Natural killer cell (primary cell): ENCODE results near the gene COX5A. TPM values are rescaled to one million over a fixed set of nuclear protein-coding genes. Genes with fewer than 3 reads are reported as not detected.

Experiments
- ATAC-seq, 3 donors: fragments of 150-1000 bp in 2 of 3; fragments of 200-7000 bp in 1 of 3; cut with Tn5 transposase; 1 replicate in 1 of 3; 2 replicates in 2 of 3; pipeline ENCODE4 v1.10.0; 2021; ENCODE audit warnings: mild to moderate bottlenecking in 2 of 3, moderate library complexity in 2 of 3
- DNase-seq, 2 donors: peaks; one replicate each; pipeline versions ENCODE4 v3.0.0 to v3.0.0-alpha.2; 2013 to 2021; ENCODE audit warnings: mixed read lengths in 1 of 2
- H3K27ac ChIP-seq: one replicate; pipeline ENCODE4 v1.5.1; 2013; ENCODE audit warnings: mild to moderate bottlenecking, low read length
- H3K27me3 ChIP-seq: one replicate; pipeline ENCODE4 v1.6.1; 2013; ENCODE audit warnings: low read length; ENCODE audit not compliant: control insufficient read depth, insufficient read depth
- H3K36me3 ChIP-seq: one replicate; pipeline ENCODE4 v1.6.1; 2013; ENCODE audit warnings: low read length; ENCODE audit not compliant: control insufficient read depth, insufficient read depth
- H3K4me1 ChIP-seq: one replicate; pipeline ENCODE4 v1.6.1; 2013; ENCODE audit warnings: low read length; ENCODE audit not compliant: control insufficient read depth, insufficient read depth
- H3K4me3 ChIP-seq: one replicate; pipeline ENCODE4 v1.5.1; 2013; ENCODE audit warnings: low read length
- H3K9me3 ChIP-seq: one replicate; pipeline ENCODE4 v1.6.1; 2013; ENCODE audit warnings: low read length; ENCODE audit not compliant: control insufficient read depth, insufficient read depth
- H3K27ac Mint-ChIP-seq, 2 donors: one replicate each; pipeline ENCODE4 v1.8.0; 2022; ENCODE audit warnings: mild to moderate bottlenecking in 2 of 2, mixed read lengths in 2 of 2, moderate library complexity in 1 of 2
- H3K27me3 Mint-ChIP-seq, 2 donors: one replicate each; pipeline ENCODE4 v1.8.0; 2022; ENCODE audit warnings: low read depth in 2 of 2, mixed read lengths in 2 of 2
- H3K36me3 Mint-ChIP-seq: one replicate; pipeline ENCODE4 v1.8.0; 2022; ENCODE audit warnings: mixed read lengths
- H3K4me1 Mint-ChIP-seq, 2 donors: one replicate each; pipeline ENCODE4 v1.8.0; 2022; ENCODE audit warnings: mixed read lengths in 2 of 2
- H3K4me3 Mint-ChIP-seq: one replicate; pipeline ENCODE4 v1.8.0; 2022; ENCODE audit warnings: mild to moderate bottlenecking, moderate library complexity, mixed read lengths
- H3K9me3 Mint-ChIP-seq, 2 donors: one replicate each; pipeline ENCODE4 v1.8.0; 2022; ENCODE audit warnings: mixed read lengths in 2 of 2
- CTCF ChIP-seq: fragments of 200-600 bp; IDR thresholded peaks from one replicate; pipeline ENCODE4 v1.8.0; 2022; ENCODE audit warnings: antibody characterized with exemption
- WGBS: methylation state at CpG from one replicate; pipeline ENCODE4 v1.1.7; 2013; ENCODE audit warnings: missing lambda C conversion rate; ENCODE audit not compliant: insufficient coverage; 5-methylcytosine and 5-hydroxymethylcytosine counted together
- intact Hi-C: fragments of 100-400 bp; cut with micrococcal nuclease; formaldehyde crosslinking; loops from one replicate; pipeline ENCODE4 v1.14.2; 2022
- total RNA-seq, 4 donors: library from RNA; stranded (reverse); fragments of 120-200 nt in 1 of 4; gene quantifications; one replicate each; pipeline versions ENCODE4 v1.2.3 to v1.2.4, GENCODE V29; 2013 to 2022

Gene COX5A
- total RNA-seq, 3 donors from 2014 or later (not counting 1 experiment from before 2014, with no cell fraction given): 69.7 to 90.0 (median 76.9) TPM

- Mint-ChIP-seq H3K9me3 (no peaks in the 10 kb centered on the region), H3K27ac (no peak overlapping the region), H3K27me3 (peaks cover 6 to 7% of the 10 kb centered on the region in 2 donors), H3K4me3 (no peak overlapping the region), H3K36me3 (no peaks in the 10 kb centered on the region), H3K4me1 (no peaks in the 10 kb centered on the region)
- WGBS: 97% methylated on average over 5 of the region's 5 CpGs
- ATAC-seq (no peak), DNase-seq (no peak)
- H3K36me3 ChIP-seq: no peaks in the 10 kb centered on the region
- no peaks in the 10 kb centered on the region for H3K27me3 ChIP-seq
- no peak for TF ChIP-seq CTCF
- no peak overlapping the region for H3K27ac ChIP-seq
- H3K4me1 ChIP-seq: no peaks in the 10 kb centered on the region
- H3K9me3 ChIP-seq: no peaks in the 10 kb centered on the region
- H3K4me3 ChIP-seq: no peak overlapping the region
- intact Hi-C loops: no loop called here
Observed at GRCh38 chr15:74967670-74968069, 29.8 kb upstream of the COX5A start.

DNA sequence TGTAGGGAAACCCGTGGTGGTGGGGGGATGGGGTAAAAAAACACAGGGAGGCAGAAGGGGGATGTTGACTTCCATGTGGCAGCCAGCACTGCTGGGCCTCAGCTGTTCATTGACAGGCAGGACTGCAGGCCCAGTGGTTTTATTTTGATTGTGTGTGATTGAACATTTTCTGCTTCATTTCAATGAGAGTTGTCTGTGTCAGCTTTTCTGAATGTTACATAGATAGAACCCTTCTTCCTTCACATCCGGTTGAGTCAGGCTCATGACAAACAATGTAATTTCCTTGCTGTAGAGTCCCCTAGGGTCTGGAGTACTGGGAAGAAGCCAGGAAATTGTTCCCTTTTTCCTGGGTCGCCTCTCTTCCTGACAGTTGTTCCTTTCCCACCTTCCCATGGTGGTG lies 26.9 kb upstream of the COX5A start:
- H3K27me3 Mint-ChIP-seq: peaks cover 30 to 35% of the 10 kb centered on the region in 2 donors
- intact Hi-C loops: no loop called here
- Histone ChIP-seq H3K9me3 (no peaks in the 10 kb centered on the region), H3K4me3 (no peak overlapping the region), H3K27me3 (peaks cover 5% of the 10 kb centered on the region), H3K36me3 (no peaks in the 10 kb centered on the region), H3K27ac (no peak overlapping the region), H3K4me1 (no peaks in the 10 kb centered on the region)
- H3K36me3 Mint-ChIP-seq: no peaks in the 10 kb centered on the region
- H3K4me1 Mint-ChIP-seq: no peaks in the 10 kb centered on the region
- no peak overlapping the region for H3K27ac Mint-ChIP-seq
- H3K9me3 Mint-ChIP-seq: no peaks in the 10 kb centered on the region
- WGBS: 38% methylated on average over 2 of the region's 3 CpGs
- no peak overlapping the region for H3K4me3 Mint-ChIP-seq
- DNase-seq: no peak
- no peak for TF ChIP-seq CTCF
- no peak for ATAC-seq

GRCh38 chr15:74963213-74963612 lies 25.3 kb upstream of the COX5A start:
- peaks cover 15% of the 10 kb centered on the region for H3K27me3 ChIP-seq
- Mint-ChIP-seq H3K4me3 (no peak overlapping the region), H3K27me3 (peaks cover 45 to 50% of the 10 kb centered on the region in 2 donors), H3K36me3 (no peaks in the 10 kb centered on the region), H3K9me3 (no peaks in the 10 kb centered on the region), H3K4me1 (peaks cover 0 to 9% of the 10 kb centered on the region in 2 donors), H3K27ac (no peak overlapping the region)
- no peak overlapping the region for H3K27ac ChIP-seq
- no peaks in the 10 kb centered on the region for H3K9me3 ChIP-seq
- intact Hi-C loops: no loop called here
- H3K4me3 ChIP-seq: no peak overlapping the region
- WGBS: 83% methylated on average over 2 of the region's 4 CpGs
- peaks cover 10% of the 10 kb centered on the region for H3K4me1 ChIP-seq
- no peak for TF ChIP-seq CTCF
- DNase-seq (no peak), ATAC-seq (no peak)
- no peaks in the 10 kb centered on the region for H3K36me3 ChIP-seq

DNA sequence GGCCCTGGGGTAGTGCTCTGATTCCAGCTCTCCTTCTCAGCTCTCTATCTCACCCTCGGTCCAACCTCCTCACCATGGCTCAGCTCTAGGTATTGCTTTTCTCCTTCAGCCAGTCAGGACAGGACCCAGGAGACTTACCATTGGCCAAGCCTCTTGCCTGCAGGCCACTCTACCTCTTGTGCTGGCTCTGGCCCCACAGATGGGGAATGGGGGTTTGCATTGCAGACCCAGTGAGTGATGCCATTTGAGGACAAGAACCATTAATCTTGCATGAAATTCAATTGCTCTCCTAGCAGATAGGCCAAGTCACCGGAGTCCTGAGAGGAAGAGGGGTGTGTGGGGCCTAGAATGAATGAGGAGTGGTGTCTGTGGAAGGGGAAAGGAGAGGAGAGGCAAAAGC lies 24.8 kb upstream of the COX5A start:
- no peak for TF ChIP-seq CTCF
- H3K9me3 ChIP-seq: no peaks in the 10 kb centered on the region
- DNase-seq (no peak), ATAC-seq (no peak)
- Mint-ChIP-seq H3K36me3 (no peaks in the 10 kb centered on the region), H3K27ac (no peak overlapping the region), H3K4me1 (peaks cover 5 to 9% of the 10 kb centered on the region in 2 donors), H3K9me3 (no peaks in the 10 kb centered on the region), H3K27me3 (peaks cover 50 to 55% of the 10 kb centered on the region in 2 donors), H3K4me3 (no peak overlapping the region)
- no peaks in the 10 kb centered on the region for H3K36me3 ChIP-seq
- intact Hi-C loops: no loop called here
- H3K27me3 ChIP-seq: peaks cover 20% of the 10 kb centered on the region
- no peak overlapping the region for H3K4me3 ChIP-seq
- no peak overlapping the region for H3K27ac ChIP-seq
- 45% methylated on average over 2 of the region's 2 CpGs for WGBS
- H3K4me1 ChIP-seq: peaks cover 16% of the 10 kb centered on the region
